Stimulated activated CD4-positive, alpha-beta T cell treated with anti-CD3 and anti-CD28 coated beads, Interleukin-4, amount 100 ng/mL, for 1 hour (primary cell): ENCODE results near the gene RGS19.

Source experiments
- DNase-seq: peaks from one replicate; pipeline ENCODE4 v3.0.0-alpha.2; 2020

The RGS19 gene

DNA sequence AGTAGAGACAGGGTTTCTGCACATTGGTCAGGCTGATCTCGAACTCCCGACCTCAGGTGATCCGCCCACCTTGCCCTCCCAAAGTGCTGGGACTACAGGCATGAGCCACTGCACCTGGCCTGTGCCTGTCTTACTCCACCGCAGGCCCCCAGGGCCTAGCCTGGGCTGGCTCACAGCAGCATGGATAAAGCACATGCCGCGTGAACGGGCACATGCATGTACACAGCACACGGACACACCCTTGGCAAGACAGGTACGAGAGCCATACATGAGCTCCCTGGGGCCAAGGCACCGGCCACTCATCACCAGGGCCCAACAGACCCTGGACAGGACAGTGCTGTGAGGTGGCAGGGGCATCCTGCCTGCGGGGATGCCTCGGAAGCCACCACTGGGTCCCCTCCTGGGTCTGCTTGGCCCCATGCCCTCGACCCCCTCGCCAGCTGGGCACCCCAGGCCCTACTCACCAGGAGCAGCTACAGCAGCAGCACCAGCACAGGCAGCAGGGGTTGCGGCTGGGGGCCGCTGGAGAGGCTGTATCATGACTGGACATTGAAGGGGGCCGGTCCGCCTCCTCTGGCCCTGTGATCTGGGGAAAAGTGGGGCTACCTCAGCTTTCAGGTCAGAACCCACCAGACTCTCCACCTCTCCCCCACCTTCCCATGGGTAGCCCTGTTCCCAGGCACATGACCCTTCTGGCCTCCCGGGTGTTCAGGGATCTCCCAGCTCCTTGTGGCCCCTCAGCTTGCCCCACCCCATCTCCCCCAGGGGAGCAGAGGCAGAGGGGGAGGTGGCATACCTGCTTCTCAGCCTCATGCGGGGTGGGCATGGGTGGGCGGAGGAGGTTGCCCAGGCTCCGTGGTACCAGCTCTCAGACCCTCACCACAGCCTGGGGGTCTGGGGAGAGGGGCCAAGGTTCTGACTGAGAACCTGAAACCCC lies 3.0 kb downstream of the RGS19 start:
- no peak for DNase-seq

DNA sequence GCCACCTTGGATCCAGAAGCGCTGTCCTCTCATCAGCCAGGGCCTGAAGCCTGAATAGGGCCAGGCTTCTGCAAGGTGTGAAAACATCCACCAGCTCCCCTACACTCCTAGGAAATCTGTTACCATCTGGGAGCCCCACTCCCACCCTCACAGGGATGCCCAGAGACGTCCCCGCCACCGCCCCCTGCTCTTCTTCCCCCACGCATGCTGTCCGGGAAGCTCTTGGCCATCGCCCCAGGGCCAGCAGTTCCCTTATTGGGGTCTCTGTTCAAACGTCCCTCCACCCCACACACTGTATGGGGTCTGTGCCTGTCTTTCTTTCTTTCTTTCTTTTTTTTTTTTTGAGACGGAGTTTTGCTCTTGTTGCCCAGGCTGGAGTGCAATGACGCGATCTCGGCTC lies 3.8 kb downstream of the RGS19 start:
- no peak for DNase-seq

DNA sequence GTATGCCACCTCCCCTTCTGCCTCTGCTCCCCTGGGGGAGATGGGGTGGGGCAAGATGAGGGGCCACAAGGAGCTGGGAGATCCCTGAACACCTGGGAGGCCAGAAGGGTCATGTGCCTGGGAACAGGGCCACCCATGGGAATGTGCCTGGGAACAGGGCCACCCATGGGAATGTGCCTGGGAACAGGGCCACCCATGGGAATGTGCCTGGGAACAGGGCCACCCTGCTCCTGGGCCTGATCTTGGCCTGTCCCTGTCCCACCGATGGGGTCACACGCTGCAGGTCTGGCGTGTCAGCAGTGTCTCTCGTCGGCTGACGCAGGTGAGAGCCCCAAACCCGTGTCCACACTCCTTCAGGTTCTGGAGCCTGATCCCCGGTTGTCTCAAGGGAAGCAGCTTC lies 4.4 kb downstream of the RGS19 start:
- DNase-seq = no peak

DNA sequence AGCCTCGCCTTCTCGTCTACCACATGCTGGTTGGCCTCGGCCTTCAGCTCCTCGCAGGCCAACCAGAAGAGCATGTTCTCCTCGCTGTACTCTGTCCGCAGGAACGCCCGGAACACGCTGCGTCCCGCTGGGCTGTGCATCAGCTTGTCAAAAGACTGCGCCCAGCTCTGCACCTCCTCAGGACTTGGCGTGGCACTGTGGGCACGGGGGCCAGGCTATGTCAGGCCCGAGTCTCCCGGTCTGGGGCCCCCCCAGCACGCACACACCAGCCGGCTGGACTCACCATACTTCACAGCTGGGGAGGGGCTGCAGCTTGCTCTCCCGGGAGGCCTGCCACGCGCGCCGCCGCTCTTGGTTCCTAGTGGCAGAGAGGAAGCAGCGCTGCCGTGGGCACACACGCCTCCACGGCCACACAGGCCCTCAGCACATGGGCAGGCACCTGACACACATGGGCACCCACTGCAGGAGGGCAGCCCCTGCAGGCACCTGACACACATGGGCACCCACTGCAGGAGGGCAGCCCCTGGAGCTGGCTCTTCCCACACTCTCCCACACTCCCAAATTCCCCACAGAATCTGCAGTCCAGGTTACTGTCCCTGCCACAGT lies 5.0 kb downstream of the RGS19 start:
- no peak for DNase-seq

DNA sequence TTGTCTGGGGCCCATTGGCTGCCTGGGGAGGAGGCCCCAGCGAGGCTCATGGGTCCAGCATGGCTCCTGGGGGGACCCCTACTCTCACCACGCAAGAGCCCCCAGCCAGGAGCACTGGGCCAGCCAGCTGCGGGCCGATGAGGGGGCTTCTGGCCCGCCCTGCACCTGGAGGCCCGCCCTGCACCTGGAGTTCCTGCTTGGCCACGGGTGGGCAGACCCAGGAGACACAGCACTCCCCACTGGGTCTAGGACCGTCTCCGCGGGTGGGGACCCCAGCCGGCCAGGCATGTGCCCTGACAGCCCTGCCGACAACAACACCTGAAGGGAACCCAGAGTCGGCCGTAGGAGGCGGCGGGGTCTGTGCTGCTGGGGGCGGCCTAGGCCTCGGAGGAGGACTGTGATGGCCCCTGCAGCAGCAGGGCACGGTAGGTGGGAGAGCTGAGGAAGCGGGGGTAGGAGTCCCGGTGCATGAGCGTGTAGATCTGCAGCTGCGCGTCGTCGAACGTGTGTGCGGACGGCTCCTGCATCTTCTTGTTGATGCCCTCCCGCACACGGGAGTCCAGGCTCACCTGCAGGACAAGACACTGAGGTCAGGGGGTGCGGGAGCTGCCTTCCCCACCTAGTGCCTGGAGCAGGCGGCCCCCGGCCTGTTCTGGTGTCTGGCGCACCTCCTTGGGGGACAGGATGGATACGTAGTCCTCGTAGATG lies 5.7 kb downstream of the RGS19 start:
- DNase-seq = no peak

DNA sequence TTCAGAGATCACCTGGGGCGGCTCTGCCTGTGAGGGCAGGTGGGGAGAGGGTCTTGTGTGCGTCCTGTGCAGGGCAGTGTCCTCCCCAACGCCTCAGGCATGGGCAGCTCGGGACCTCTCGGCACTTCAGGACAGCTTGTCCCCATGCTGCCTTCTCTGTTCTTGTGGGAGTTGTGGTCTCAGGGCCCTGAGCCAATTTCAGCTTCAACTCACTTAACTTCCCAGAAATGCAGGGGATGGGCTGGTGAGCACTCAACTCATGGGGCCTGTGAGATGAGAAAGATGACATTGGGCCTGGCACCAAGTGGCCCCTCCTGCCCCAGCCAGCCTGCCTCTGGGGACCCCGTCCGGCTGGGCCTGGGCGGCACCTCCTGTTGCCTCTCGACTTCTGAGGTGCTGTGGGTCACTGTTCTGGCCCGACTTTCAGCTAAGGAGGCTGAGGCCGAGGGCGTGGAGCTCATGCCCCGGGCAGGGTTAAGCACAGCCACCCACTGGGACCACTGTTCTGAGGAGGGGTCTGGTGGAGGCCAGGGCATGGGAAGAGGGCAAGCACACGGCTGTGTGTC lies 6.7 kb downstream of the RGS19 start:
- no peak for DNase-seq

DNA sequence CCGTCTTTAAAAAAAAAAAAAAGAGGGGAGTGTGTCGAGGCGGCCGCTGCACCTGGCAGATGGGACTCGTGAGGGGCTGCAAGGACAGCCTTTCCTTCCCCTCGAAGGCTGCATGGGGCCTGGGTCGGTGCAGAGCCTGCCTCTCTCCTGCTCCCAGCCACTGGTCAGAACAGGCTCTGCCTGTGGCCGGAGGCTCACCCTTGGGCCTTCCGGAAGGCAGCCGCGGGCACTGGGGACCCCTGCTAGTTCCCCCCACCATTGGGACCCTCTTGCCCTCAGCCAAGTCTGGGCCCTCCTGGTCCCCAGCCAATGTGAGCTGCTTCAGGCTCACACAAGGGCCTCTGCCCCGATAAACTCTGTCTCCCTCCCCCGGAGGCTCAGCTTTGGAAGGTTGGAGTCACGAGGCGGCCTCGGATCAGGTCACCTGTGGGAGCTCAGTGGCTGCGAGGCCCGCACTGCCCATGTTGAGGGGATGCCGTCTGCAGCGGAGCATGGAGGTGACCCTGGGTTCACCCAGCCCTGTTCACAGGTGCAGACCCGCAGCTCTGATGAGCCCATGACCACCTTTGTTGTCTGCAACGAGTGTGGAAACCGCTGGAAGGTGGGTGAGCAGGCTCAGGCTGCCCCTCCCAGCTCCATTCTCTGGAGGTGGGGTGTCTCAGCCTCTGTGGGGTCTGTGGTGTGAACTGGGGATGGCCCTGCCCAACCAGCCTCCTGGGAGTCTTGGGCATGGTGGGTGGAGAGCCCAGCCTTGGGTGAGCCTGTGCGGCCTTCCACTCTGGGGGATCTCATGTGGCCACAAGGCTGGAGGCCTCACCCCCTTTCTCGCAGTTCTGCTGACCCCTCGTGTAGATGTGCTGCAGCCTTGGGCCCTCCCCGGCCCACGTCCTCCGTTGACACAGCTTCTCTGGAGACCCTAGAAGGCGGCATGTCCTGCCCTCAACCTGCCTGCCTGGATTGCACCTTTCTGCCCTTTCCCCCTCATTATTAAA lies 7.7 kb downstream of the RGS19 start:
- no peak for DNase-seq

DNA sequence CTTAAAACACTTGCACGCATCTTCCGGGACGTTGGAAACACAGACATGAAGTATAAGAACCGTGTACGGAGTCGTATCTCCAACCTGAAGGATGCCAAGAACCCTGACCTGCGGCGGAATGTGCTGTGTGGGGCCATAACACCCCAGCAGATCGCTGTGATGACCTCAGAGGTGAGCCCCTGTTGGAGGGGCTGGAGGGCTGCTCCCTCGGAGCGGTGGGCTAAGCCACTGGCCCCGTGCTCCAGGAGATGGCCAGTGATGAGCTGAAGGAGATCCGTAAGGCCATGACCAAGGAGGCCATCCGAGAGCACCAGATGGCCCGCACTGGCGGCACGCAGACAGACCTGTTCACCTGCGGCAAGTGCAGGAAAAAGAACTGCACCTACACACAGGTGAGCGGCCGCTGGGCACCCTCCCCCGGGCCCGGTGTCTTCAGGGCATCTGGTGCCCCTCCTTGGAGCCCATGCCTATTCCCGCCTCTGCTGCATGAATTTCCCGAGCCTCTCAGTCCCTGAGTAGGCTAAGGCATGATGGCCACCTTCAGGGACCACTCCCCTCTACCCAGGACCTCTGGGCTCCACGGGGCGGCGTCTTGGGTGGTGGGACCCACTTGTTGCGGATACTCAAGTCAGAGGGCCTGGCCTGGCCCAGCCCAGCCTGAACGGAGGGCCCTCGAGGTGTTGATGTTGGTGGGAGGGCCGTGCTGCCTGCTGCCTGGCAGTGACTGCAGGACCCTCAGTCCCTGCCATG lies 8.9 kb downstream of the RGS19 start:
- no peak for DNase-seq

DNA sequence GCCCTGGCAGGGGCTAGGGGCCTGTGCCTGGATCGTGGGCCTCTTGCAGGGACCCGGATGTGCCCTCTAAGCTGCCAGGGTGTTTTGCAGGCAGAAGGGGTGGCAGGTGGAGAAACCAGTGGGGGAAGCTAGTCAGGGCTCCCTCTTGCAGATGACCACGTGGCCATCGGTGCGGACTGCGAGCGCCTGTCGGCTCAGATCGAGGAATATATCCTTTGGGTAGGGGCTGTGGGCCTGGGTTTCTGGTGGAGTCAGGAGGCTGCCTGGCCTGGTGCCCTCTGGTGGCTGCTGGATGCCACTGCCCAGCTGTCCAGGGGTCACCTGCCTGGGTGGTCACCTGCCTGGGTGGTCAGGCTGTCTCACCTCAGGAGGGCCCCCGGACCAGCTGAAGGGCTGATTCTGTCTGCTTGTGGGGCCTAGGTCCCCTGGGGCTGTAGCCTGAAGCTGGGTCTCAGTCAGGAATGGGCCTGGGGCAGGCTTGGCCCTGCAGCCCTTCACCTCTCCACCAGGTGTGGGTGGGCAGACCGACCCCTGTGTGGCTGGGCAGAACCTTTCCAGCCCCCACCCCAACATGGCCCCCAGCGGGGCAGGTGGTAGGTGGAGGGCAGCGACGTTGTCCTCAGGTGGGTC lies 9.6 kb downstream of the RGS19 start:
- no peak for DNase-seq

DNA sequence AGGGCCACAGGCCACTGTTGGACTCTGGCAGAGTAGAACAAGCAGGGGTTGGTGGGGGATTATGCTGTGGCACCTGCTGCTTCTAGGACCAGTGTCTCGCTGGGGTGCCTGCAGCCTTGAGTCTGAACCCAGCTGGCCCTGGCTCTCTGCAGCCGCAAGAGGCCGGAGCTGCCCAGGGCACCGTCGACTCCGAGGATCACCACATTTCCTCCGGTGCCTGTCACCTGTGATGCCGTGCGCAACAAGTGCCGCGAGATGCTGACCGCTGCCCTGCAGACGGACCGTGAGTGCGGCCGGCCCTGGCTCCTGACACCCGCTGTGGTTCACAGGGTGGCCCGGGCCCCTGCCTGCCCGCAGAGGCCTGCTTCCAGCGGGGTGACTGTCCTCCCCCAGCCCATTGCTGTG lies 10.1 kb downstream of the RGS19 start:
- DNase-seq = no peak

DNA sequence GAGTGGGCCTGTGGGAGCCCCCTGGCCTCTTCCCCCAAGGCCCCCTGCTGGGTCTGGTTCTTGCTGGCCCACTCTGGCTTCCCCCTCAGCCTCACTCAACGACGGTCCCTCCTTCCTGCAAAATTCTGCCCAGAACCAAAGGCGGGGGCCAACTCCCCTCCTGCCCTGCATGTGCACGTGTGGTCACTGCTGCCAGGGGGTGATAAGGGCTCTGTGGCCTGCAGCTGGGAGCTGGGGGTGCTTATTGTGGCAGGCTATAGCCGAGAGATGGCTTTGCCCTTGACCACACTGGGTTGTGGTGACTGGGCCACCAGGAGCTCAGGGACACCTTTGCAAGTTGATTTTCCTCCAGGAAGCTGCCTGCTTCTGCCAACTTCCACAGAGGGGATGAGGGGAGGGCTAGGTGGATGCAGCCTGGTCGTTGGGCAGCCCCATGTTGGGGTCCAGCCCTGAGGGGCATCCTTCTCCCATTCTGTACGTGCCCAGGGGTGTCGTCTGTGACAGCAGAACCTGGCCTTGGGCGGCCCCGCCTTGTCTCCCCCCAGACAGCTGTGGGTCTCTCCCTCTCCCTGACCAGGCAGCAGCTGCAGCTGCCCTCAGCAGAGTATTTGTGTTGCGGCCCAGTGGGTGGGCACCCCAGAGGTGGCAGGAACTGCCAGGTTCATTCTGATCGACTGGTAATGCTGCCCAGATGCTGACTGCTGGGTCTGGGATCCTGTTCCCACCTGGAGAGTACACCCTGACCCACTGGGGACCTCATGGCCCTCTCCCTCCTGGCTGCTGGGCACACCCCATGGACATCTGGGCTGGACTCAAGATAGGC lies 10.7 kb downstream of the RGS19 start:
- DNase-seq = no peak

DNA sequence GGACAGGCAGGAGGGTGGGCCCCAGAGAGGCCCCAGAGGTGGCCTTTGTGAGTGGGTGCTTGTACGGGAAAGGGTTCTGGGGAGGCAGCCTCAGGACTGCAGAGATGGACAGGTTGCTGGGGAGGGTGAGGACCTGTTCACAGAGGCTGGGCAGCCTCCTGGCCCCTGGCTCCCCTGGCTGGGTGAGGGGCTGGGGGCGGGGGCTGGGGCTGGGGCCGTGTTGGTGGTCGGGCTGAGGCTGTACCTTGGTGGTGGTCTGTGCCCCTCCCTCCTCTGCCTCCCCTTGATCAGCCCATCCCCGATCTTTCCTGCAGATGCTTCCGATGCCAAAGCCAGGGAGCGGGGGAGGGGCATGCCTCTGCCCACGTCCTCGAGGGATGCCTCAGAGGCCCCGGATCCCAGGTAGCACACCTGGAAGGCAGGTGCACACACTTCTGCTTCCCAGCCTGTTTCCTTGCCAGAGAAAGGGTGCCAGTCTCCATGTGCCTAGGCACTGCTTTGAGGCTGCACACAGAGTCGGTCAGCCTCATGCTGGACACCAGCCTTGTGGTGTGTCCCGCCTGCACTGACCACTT lies 11.5 kb downstream of the RGS19 start:
- DNase-seq = no peak

DNA sequence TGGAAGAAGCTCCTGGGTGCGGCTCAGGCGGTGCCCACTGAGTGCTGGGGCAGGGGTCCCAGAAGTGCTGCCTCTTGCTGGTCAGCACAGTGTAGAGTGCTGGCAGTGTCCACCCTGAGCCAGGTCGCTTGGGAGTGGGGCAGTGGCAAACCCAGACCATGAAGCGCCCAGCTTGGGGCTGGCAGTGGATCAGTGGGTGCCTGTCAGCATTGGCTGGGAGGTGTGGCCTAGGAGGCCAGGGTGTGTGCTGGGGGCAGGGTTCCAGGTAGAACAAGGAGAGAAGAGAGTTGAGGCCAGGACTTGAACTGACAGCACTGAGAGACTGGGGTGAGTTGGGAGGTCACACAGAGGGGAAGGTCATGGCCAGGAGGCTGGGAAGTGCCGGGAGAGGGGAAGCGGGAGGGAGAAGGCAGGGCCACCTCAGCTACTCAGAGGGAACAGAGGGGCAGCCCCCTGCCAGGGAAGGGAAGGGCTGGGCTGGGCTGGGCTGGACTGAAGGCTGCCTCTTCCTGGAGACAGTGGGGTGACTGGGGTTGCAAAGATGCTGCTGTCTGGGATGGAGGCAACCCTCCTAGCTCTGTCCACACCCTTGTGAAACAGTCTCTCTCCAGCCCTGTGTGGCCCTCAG lies 12.2 kb downstream of the RGS19 start:
- no peak for DNase-seq

DNA sequence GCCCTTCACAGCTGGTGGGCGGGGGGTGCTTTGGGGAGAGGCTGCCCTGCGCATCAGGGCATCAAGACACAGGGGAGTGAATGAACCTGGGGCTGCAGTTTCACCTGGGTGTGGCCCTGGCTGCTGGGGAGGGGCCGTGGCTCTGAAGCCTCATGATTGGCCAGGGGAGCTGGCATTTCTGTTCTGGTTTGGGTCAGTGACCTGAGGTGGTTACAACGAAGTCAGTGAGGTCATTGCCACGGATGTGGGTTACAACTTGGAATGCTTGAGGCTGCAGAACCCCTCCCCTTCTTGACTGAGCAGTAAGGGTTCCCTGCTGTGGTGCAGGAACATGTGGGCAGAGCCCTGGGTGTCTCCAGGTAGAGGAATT lies 13.4 kb downstream of the RGS19 start:
- DNase-seq = no peak

DNA sequence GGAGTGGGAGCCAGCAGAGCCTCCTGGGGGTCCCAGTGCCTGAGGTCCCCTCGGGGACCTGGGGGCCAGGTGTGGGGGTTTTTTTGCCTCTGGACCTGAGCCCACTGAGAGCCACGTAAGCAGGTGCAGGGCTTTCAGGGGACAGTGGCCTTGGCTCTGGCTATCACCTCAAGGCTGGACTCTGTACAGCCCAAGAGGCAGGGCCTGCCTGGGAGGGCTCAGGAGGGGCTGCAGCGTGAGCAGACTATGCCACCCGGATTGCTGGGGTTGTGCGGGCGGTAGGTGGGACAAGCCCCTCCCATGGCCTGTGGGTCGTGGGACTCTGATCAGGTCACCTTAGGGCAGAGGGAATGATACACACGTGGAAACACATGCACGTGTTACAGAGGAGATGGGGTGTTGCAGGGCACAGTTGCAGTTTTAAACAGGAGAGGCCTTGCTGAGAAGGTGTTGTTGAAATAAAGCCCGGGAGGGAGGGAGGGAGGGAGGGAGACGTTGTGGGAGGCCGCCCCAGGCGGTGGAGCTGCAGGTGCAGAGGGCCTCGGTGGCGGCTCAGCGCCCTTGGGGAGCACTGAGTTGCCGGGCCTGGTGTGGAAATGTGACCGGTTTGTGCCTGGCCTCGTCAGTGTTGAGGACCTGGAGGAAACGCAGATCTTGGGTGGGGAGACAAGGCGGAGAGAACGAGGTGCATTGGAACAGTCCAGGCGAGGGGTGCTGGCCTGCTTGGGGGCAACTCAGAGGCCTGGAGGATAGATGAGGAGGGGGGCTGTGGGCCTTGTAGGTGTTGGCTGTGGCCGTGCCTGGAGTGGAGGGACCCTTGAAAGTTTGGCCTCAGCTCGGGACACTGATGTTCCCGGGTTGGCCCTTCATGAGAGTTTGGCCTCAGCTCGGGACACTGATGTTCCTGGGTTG lies 14.0 kb downstream of the RGS19 start:
- DNase-seq = no peak

DNA sequence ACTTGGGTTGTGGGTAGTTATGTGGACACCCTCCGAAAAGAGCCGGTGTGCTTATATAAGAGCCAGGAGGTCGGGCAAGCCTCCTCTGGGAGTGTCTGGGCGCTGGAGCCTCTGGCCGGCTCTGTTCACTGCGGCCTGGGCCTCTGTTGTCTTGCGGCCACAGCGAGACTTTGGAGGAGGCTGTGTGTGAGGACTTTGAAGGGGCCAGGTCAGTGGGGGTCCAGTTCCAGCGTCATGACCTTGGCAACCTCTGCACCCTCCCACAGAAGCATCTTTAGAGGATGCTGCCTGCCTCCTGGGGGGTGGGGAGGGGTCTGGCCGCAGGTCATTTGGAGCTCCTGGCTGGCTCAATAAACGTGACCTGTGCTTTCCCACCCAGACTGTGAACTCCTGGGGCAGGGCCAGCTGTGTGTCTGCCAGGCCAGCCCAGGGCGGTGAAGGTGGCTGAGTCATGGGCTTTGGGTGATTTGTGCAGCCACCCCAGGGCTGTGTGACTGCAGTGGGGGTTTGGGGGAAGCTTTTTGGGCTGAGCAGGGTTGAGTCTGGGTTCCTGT lies 15.1 kb downstream of the RGS19 start:
- no peak for DNase-seq

DNA sequence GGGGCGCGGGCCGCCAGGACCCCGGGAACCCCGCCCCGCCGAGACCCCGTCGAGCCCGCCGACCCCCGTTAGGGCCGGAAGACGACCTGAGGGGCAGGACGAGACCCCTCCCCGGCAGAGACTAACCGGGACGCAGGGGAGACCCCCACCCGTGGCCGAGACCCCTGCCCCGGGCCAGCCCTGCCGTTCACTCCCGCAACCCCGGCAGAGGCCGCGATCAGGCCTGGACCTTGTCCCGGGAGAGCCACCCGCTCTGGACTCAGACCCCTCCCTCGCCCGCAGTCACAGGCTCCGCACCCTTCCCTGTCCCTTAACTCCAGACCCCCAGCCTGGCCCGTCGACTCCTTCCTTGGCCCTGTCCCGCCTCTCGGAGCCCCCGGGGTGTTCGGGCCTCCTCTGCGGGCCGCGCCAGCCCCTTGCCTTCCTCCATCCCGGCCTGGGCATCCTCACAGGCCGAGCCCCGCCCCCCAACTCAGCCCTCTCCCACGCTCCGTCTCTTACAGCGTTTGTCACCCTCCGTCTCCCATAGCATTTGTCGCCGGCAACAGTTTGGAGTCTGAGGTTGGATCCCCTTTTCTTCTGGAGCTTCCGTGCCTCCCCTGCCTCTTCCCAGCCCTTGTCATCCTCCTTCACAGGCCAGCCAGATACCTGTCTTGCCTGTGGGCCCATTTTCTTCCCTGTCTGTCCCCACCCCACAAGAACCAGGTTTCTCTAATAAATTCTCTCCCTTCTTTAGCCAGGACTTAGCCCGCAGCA lies 15.8 kb downstream of the RGS19 start:
- DNase-seq = peak; percentile 47
